DMS53 treated with DMSO at 0.1 percent for 48 hours (cell line): ENCODE results near the gene IFRD2.
"Not testable (repeated sequence)": the region's sequence is repeated elsewhere in the genome, so short reads cannot be mapped to it uniquely, and the experiment has no call there.

ENCODE experiments used
- DNase-seq: peaks from one replicate; lab custom pipeline; 2025; ENCODE audit not compliant: unreplicated experiment; lab: John Stamatoyannopoulos, UW

Gene IFRD2

DNA sequence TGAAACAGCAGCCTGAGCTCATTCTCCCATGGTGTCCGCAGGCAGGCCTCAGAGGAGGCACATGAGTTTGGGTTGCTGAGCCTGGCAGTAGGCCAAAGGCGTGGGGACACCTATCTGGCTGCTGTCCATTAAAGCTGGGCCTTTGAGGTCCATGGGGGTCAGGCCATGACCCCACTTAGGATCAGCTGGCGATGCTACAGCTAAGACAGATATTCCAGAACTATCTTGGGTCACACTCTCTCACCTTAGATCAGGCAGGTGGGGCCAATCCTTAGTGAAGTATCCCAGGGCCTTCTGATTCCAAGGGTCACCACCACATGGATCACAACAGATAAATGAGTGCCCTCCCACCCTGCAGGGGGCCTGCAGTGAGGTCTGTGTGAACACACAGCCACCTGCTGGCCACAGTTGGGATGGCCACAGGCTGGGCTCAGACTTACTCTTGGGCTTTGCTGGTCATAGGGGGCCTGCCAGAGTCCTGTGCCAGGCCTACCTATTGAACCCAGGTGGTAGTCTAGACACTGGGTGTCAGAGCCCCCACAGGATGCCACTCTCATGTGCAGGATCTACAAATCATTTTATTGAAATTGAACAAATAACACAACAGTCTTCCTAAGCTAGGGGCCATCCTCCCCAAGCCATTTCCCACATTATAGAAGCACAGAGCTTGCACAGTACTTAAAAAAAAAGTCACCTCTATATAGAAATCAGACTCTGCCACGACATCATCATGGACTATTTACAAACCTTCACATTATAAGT lies 32.3 kb upstream of the IFRD2 start:
- DNase-seq = no peak

DNA sequence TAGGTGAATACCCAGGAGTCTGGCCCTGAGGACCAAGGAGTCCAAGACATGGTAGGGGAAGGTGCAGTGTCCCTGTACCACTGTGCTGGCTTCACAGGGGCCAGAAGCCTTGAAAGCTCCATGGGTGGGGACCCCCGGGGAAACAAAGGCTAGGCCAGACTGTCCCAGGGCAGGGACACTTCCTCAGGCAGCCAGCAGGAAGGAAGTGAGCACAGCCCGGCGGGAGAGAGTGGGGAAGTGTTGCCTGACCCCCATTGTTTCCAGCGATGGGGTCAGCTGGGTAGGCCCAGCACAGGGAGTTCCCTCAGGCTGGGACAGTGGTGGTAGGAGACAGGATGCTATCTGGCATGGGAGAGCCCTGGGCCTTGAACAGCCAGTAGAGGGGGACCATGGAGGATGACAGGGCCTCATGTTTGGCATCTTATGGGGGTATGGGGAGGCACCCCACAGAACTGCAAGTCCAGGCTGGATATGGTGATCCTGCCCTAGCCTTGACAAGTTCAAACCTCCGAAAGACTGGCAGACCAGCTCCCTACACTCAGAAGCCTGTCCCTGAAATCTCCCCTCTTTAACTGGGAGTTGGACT lies 31.5 kb upstream of the IFRD2 start:
- no peak for DNase-seq

DNA sequence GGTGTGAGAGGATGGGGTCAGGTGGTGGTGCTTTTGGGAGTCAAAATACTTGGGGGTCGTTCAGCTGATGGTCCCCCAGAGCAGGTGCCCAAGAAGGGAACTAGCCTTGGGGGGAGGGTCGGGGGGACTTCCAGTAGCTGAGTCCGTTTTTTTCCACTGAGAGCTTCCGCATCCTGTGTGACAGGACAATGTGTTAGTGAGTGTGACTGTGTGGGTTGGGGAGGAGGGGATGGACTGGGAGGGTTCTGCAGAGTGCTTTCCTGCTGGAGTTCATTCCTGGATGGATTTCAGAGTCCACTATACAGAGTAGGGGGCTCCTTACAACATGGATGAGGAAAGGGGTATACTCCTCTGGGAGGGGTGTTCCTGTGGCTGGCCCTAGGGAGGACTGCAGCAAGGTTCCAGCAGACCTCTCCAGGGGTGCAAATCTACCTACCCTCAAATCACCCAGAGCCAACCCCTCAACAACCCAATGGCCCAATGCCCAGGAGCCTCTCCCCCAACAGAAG lies 30.9 kb upstream of the IFRD2 start:
- no peak for DNase-seq

DNA sequence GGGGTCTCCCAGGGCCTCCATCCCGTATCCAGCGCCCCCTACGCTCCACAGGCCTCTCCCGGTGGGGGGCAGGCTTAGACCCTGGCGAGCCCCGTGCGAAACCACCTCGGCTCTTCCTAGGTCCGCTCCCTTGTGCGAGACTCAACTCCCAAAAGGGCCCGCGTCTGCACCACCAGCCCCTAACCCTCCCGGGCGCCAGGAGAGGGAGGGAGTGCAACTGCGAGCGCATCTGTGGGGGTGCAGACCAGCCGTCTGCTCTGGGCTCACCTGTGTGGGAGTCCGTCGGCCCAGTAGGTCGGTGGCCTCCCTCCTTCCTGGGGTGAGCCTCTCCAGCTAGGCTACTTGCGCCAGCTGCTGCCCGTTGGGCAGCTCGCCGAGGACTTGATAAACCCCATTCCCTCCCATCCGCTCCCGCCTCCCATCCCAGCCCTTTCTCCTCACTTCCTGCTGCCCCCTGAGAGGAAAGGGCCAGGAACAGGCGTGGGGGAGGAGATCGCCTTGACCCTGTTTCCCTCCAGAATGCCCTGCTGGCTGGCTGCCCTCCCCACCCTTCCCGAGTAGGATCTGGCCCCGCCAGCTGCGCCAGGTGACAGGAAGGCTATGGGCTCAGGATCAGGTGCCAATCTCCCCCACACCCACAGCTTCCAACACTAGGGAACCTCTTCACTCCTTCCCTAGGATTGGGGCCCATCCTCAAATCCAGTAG lies 30.3 kb upstream of the IFRD2 start, which contains the start of gene HYAL2:
HYAL2 (minus strand) TSS at position 360 of the 706 bp plus-strand sequence. CDS start 2,256 bp downstream, outside the sequence.
- DNase-seq = no peak

DNA sequence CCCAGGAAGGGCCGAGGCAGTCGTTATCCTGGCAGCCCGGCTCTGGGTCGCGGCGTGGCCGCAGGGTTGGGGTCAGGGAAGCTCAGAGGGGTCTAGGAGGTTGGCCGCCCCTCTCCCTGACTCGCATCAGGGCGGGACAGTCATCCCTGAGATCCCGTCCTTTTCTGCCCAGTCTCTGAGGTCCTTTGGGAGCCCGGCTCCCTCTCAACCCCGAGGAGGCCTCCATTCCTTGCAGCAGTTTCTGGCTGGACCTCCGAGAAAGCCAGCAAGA lies 29.8 kb upstream of the IFRD2 start:
- DNase-seq = no peak

DNA sequence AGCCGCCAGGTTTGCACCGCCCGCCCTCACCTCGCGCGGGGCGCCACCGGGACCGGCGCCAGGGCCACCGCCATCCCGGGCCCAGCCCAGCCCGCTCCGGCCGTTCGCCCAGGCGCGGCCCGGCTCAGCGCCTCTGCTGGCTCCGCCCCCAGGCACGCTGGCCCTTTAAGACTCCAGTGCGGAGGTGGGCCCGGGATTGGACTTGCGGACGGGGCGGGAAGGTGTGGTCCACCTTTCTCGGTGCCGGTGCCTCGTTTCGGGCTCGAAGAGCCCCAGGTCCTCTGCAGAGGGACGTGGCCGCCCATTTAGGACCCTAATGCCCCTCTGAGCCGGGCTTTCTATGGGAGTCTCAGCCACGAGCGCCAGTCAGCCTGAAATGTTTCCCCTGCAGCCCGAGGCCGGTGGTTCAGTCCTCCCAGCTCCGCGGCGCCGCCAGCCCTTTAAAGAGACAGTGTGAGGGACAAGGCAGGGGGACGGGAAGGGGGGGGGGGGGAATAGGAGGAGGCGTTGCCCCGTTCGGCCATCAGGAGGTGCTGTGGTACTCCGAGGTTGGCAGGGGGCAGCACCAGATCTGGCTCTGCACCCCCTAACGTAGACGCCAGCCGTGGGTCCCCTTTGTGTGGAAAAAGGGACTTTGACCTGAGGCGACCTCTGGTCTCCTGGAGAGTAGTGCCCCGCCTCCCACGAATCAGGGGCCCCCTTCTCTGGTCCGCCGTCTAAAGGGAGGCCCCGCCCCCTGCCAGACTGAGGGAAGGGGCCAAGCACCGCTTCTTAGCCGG lies 29.3 kb upstream of the IFRD2 start:
- peak; percentile 44 for DNase-seq

DNA sequence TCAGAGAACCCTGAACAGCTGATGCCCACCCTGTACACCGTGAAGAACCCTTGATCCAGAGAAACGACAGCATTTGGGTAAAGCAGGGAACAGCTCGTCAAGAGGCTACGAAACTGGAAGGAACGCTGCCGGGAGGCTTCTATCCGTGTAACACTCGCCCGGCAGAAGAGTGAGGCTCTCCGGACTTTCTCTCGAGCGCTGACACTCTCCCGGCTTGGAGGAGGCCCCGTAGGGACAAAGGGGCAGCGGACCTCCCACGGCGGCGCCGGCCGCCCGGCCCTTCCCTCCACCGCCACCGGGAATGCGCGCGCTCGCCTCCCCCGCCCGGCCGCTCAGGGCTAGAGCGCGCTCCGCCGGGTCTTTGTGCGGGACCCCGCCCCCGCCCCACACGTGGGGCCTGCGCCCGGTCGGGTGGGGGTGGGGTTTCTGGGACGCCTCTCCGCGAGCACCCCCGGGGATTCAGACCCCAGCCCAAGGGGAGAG lies 28.7 kb upstream of the IFRD2 start:
- DNase-seq = no peak

DNA sequence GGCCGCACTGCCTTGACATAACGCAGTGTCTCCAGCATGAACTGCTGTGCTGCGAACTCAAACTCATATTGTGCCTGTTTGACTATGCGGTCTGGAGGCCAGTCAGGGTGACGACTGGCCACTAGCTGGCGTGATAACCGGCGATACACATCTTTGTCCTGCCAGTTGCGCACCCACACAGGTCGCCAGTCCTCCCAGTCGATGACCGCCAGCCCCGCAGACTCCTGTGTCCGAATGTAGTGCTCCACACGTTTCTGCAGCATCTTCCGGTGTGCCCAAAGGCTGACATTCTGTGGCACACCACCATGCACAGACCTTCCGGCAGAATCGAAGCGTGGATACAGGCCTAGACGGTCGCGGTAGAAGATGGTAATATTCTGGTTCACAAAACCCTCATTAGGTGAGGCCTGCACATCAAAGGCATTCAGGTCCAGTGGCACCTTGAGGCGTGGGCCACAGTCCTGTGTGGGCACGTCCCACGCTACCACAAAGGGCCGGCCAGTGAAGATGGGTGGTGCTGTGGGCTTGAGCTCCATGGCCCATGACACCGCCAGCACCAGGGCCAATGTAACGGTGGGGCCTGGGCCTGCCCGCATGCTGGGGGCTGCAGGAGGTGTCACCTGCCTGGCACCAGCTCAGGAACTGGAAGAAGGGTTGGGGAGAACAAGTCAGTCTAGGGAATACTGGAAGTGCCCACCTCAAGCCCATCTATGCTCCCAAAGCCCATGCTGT lies 27.8 kb upstream of the IFRD2 start:
- DNase-seq = no peak

DNA sequence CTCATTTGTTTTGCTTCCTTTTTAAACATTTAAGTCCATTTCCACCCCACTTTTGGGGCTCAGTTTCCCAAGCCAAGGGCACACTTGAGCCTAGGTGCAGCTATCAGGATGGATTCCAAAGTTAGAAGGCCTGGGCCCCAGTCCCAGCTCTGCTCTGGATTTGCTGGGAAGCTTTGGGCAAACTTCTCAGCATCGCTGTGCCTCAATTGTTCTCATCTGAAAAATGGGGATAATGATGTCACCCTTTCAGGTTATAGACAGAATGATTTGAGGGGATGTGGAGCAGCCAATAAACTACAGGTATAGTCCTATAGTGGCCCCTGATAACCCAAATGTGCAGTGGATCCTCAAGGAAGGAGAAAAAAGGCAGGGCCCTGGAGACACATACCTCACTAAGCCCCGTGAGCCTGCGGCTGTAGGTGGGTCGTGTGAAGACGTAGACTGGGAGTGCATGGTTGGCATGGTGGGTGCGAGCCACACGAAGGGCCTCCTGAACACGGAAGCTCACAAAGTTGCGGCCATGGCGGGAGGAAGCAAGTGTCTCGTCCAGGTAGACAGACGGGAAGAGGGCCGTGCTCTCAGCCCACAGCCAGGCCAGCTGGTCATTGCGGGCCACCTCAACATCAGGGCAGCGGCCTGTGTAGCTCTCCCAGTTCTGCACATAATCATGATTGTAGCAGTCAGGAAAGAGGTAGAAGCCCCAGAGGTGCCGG lies 27.1 kb upstream of the IFRD2 start:
- DNase-seq = no peak

DNA sequence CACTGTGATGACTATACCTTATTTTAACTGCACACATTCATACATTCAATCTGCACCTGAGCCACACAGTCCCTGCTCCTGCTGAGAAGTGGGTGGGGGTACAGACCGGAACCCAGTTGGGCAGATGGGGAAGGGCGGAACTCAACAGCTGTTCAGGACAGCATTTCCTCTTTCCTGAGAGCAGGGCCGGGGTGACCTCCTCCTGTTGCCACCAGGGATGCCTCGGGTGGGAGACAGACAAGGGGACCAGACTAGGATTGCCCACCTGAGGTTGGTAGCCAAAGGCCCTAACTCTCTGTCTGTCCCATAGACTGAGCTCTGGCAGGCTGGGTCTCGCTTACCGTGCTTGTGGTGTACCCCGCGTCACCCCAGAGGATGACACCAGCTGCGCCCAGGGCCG lies 26.4 kb upstream of the IFRD2 start:
- DNase-seq = no peak

DNA sequence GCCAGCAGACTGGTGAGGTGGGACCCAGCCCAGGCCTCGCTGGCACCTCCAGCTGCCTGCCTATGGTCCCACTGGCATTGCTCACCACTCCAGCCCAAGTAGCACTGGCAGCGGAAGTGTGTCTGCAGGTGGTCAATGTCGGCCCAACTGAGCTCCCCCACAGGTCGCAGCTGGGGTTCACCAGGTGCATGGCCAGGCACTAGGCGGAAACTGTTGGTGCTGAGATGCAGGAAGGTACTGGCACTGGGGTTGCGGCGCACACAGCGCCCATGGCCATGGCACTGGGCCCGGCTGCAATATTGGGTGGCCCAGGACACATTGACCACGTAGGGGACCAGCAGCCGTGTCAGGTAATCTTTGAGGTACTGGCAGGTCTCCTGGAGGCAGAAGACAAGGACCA lies 25.9 kb upstream of the IFRD2 start:
- DNase-seq = no peak

DNA sequence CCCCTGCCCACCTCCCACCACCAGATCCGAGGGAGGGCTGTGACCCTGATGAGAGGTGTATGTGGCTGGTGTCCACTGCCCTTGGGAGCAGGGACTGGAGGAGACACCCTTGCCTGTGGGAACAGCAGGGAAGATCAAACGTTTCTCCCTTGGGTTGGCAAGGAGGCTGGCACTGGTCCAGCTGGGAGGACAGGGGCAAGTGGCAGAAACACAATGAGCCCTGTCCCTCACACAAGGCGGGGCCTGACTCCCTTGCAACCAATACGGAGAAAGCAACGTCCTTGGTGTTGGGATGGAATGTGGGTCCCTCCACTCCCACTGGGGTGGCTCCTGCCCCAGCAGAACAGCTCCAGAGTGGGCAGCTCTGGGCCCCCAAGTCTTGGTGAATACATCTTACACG lies 25.1 kb upstream of the IFRD2 start:
- DNase-seq = no peak

DNA sequence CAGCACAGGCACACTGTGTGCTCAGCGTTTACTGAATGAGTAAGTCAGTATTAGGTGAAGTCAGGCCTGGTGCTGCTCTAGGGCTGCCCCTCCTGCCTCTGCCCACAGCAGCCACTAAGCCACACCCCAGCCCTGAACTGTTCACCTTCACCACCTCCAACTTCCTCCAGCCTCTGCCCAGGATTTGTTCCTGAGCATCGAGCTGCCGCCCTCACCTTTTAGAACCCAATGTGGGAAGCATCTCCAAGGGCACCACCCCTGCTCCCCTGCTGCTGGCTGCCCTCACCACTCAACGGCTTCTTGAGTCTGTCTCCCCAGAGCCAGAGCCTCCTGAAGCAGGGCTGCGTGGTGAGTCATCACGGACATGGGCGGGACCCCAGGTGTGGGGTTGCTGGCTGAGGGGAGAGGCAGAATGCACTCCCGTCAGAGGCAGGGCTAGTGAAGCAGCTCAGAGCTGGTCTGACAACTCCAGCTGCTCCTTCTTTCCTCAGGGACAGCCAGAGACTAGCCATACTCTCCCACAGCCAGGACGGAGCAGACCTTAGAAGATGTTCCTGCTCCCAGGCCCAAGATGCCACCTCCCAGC lies 24.5 kb upstream of the IFRD2 start:
- peak; percentile 15 for DNase-seq

DNA sequence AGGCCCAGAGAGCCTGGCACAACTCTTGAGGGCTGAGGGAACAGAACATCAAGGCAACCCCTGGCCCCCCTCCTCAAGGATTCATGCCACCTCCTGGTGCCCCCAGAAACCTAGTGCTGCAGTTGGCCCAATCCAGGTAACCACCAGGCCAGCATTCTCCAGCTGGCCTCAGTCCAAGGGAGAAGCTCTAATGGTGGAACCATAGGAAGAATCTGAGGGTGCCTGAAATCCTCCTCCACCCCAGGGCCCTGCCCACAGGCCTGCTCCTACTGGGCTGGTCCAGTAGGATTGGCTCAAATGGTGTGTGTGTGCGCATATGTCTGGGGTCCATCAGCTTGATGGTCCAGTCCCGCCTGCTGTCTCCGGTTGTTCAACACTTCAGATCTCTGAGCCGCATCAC lies 22.6 kb upstream of the IFRD2 start:
- no peak for DNase-seq

DNA sequence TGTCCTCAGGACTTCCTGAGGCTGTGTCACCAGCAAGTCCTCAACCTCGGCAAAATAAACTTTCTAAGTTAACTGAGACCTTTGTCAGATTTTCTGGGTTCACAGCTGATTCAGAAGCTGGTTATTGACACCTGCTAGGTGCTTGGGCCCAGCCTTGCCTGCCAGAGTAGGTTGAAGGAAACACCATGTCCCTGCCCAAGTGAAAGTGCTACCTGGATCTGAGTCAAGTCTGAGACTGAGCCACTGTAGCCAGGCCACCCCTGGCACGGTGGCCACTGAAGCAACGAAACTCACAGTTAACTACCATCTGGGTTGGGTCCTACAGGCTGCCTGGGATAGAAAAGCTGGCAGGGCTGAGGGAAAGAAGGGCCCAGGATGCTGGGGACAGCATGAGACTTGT lies 22.1 kb upstream of the IFRD2 start:
- no peak for DNase-seq

DNA sequence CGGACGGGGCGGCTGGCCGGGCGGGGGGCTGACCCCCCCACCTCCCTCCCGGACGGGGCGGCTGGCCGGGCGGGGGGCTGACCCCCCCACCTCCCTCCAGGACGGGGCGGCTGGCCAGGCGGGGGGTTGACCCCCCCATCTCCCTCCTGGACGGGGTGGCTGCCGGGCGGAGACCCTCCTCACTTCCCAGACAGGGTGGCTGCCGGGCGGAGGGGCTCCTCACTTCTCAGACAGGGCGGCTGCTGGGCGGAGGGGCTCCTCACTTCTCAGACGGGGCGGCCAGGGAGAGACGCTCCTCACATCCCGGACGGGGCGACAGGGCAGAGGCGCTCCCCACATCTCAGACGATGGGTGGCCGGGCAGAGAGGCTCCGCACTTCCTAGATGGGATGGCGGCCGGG lies 19.8 kb upstream of the IFRD2 start:
- DNase-seq = not testable (repeated sequence)

DNA sequence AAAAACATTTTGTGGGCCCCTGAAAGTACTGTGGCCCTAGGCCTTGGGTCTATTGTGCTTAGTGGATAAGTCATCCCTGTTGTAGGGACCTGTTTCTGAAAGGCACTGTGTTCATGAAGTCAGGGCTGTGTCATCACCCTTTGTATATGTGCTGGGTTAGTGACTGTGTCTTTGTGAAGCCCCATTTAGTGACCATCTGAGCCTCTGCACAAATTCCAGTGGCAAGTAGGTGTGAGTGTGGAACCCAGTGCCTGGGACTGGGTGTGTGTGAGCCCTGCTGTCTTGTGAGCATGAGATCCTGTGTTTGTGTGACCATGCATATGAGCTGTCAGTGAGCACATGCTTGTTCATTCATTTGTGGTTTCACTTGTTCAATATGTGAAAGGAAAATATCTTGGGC lies 12.4 kb upstream of the IFRD2 start:
- no peak for DNase-seq

DNA sequence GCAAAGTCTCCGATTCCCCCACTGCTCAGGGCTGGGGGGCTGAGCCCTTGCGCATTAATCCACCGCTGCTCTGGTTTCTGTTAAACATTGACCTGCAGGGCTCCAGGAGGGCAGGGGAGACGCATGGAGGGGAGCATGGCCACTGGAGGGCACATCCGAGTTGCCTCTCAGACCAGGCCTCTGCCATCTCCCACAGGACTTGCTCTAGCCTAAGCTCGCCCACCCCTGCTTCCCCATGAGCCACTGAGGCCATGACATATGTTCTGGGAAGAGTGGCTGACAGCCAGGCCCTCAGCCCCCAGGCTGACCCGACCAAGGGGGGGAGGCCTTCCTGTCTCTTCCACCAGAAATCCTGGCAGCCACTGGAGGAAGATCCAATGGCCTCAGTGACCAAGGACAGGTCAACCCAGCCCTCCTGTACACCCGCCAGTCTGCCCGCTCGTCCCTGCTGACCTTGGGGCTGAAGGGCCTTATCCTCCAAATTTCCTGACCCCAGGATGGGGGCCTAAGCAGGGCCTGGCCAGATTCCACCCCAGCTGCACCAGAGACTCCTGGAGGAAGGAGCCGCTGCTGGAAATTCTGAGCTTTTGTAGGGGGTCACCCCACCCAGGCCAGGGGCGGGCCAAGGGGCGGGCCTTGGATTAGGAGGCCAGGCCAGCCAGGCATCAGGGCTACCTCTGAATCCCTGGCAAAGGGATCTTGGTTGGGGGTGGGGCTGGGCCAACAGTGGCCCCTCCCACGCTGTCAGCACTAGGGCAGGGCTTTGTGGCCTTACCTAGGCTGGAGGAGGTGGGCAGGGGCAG lies 11.0 kb upstream of the IFRD2 start, which contains the start of gene HYAL1:
HYAL1 (minus strand) TSS at position 562 of the 803 bp plus-strand sequence. CDS start 618 bp downstream, outside the sequence.
- no peak for DNase-seq
